IPS-15b (cell line): ENCODE data around the gene FCRL5.

Experiments used
- H3K27me3 ChIP-seq: one replicate; pipeline ENCODE4 v1.6.1; 2013; ENCODE audit warnings: low read length; ENCODE audit not compliant: control insufficient read depth, insufficient read depth
- H3K36me3 ChIP-seq: one replicate; pipeline ENCODE4 v1.6.1; 2013; ENCODE audit warnings: low read length; ENCODE audit not compliant: control insufficient read depth, insufficient read depth
- H3K4me1 ChIP-seq: one replicate; pipeline ENCODE4 v1.6.1; 2013; ENCODE audit warnings: mild to moderate bottlenecking, low read length; ENCODE audit not compliant: control insufficient read depth, insufficient read depth
- H3K4me3 ChIP-seq: one replicate; pipeline ENCODE4 v1.5.1; 2013; ENCODE audit warnings: low read depth, low read length
- H3K9ac ChIP-seq: one replicate; pipeline ENCODE4 v1.6.1; 2013; ENCODE audit warnings: low read depth, mild to moderate bottlenecking, low read length
- H3K9me3 ChIP-seq: one replicate; pipeline ENCODE4 v1.6.1; 2013; ENCODE audit warnings: mild to moderate bottlenecking, low read length; ENCODE audit not compliant: control insufficient read depth, insufficient read depth

The FCRL5 gene

GRCh38 chr1:157483635-157484034 lies 68.7 kb downstream of the FCRL5 start:
- Histone ChIP-seq H3K9ac (no peak overlapping the region), H3K27me3 (no peaks in the 10 kb centered on the region), H3K4me1 (no peaks in the 10 kb centered on the region), H3K36me3 (no peaks in the 10 kb centered on the region), H3K4me3 (no peak overlapping the region), H3K9me3 (no peaks in the 10 kb centered on the region)

GRCh38 chr1:157482717-157483116 lies 69.6 kb downstream of the FCRL5 start:
- H3K4me3 ChIP-seq: no peak overlapping the region
- no peak overlapping the region for H3K9ac ChIP-seq
- H3K36me3 ChIP-seq: no peaks in the 10 kb centered on the region
- no peaks in the 10 kb centered on the region for H3K27me3 ChIP-seq
- H3K4me1 ChIP-seq: no peaks in the 10 kb centered on the region
- no peaks in the 10 kb centered on the region for H3K9me3 ChIP-seq

- no peak overlapping the region for H3K9ac ChIP-seq
- no peaks in the 10 kb centered on the region for H3K27me3 ChIP-seq
- no peaks in the 10 kb centered on the region for H3K9me3 ChIP-seq
- H3K4me3 ChIP-seq: no peak overlapping the region
- H3K36me3 ChIP-seq: no peaks in the 10 kb centered on the region
- H3K4me1 ChIP-seq: no peaks in the 10 kb centered on the region
Measured at GRCh38 chr1:157482174-157482573, 70.1 kb downstream of the FCRL5 start.

- Histone ChIP-seq H3K9ac (no peak overlapping the region), H3K9me3 (no peaks in the 10 kb centered on the region), H3K4me1 (no peaks in the 10 kb centered on the region), H3K36me3 (no peaks in the 10 kb centered on the region), H3K27me3 (no peaks in the 10 kb centered on the region), H3K4me3 (no peak overlapping the region)
Measured at GRCh38 chr1:157478030-157478429, 74.3 kb downstream of the FCRL5 start.

- Histone ChIP-seq H3K36me3 (no peaks in the 10 kb centered on the region), H3K9ac (no peak overlapping the region), H3K9me3 (no peaks in the 10 kb centered on the region), H3K27me3 (no peaks in the 10 kb centered on the region), H3K4me3 (no peak overlapping the region), H3K4me1 (peaks cover under 1% of the 10 kb centered on the region)
Measured at GRCh38 chr1:157477419-157477818, 74.9 kb downstream of the FCRL5 start.

- Histone ChIP-seq H3K4me1 (peaks cover 2% of the 10 kb centered on the region), H3K9me3 (no peaks in the 10 kb centered on the region), H3K4me3 (no peak overlapping the region), H3K27me3 (no peaks in the 10 kb centered on the region), H3K9ac (no peak overlapping the region), H3K36me3 (no peaks in the 10 kb centered on the region)
Measured at GRCh38 chr1:157472959-157473358, 79.4 kb downstream of the FCRL5 start.

- Histone ChIP-seq H3K27me3 (no peaks in the 10 kb centered on the region), H3K4me1 (peaks cover 2% of the 10 kb centered on the region), H3K9me3 (no peaks in the 10 kb centered on the region), H3K4me3 (no peak overlapping the region), H3K9ac (no peak overlapping the region), H3K36me3 (no peaks in the 10 kb centered on the region)
Measured at GRCh38 chr1:157472056-157472701, 80.1 kb downstream of the FCRL5 start.

- H3K27me3 ChIP-seq: no peaks in the 10 kb centered on the region
- no peaks in the 10 kb centered on the region for H3K36me3 ChIP-seq
- H3K9me3 ChIP-seq: no peaks in the 10 kb centered on the region
- peaks cover 2% of the 10 kb centered on the region for H3K4me1 ChIP-seq
- no peak overlapping the region for H3K4me3 ChIP-seq
- no peak overlapping the region for H3K9ac ChIP-seq
Measured at GRCh38 chr1:157471531-157471930, 80.8 kb downstream of the FCRL5 start.

GRCh38 chr1:157469752-157470675 lies 82.3 kb downstream of the FCRL5 start:
- H3K4me3 ChIP-seq: no peak overlapping the region
- peaks cover 2% of the 10 kb centered on the region for H3K4me1 ChIP-seq
- H3K9me3 ChIP-seq: no peaks in the 10 kb centered on the region
- no peak overlapping the region for H3K9ac ChIP-seq
- no peaks in the 10 kb centered on the region for H3K36me3 ChIP-seq
- no peaks in the 10 kb centered on the region for H3K27me3 ChIP-seq

- Histone ChIP-seq H3K27me3 (no peaks in the 10 kb centered on the region), H3K9me3 (no peaks in the 10 kb centered on the region), H3K36me3 (no peaks in the 10 kb centered on the region), H3K4me1 (peaks cover 2% of the 10 kb centered on the region), H3K9ac (no peak overlapping the region), H3K4me3 (no peak overlapping the region)
Measured at GRCh38 chr1:157469300-157469699, 83.0 kb downstream of the FCRL5 start.

- H3K4me1 ChIP-seq: no peaks in the 10 kb centered on the region
- no peak overlapping the region for H3K4me3 ChIP-seq
- no peak overlapping the region for H3K9ac ChIP-seq
- no peaks in the 10 kb centered on the region for H3K9me3 ChIP-seq
- no peaks in the 10 kb centered on the region for H3K27me3 ChIP-seq
- H3K36me3 ChIP-seq: no peaks in the 10 kb centered on the region
Measured at GRCh38 chr1:157466011-157466410, 86.3 kb downstream of the FCRL5 start.
